Kidney epithelial cell (primary cell): Measurements from ENCODE around the gene OR9Q2. TPM values are rescaled to one million over a fixed set of nuclear protein-coding genes. Genes with fewer than 3 reads are reported as not detected.

Source experiments
- DNase-seq: peaks from one replicate; pipeline ENCODE4 v3.0.0-alpha.2; 2010; ENCODE audit warnings: low read depth
- H3K27me3 ChIP-seq: 2 replicates; pipeline ENCODE4 v1.6.0; 2011; ENCODE audit warnings: low read length; ENCODE audit not compliant: control insufficient read depth, insufficient read depth
- H3K36me3 ChIP-seq: 2 replicates; pipeline ENCODE4 v1.5.1; 2011; ENCODE audit warnings: low read length; ENCODE audit not compliant: control insufficient read depth, insufficient read depth
- H3K4me3 ChIP-seq: 2 replicates; pipeline ENCODE4 v1.5.1; 2011; ENCODE audit warnings: low read depth, mild to moderate bottlenecking, control low read depth, low read length
- total RNA-seq: library from RNA; depleted of rRNA; stranded (reverse); fragments of >200 nt; gene quantifications from 2 replicates; pipeline ENCODE4 v1.2.3, GENCODE V29; 2015
- TF ChIP-seq, protein P1 (sequence below): IDR thresholded peaks from 2 replicates; pipeline ENCODE4 v1.5.1; 2011; ENCODE audit warnings: mild to moderate bottlenecking, moderate library complexity, low read length, control low read depth, inconsistent platforms; ENCODE audit not compliant: insufficient read depth, poor library complexity, severe bottlenecking

Gene OR9Q2, protein sequence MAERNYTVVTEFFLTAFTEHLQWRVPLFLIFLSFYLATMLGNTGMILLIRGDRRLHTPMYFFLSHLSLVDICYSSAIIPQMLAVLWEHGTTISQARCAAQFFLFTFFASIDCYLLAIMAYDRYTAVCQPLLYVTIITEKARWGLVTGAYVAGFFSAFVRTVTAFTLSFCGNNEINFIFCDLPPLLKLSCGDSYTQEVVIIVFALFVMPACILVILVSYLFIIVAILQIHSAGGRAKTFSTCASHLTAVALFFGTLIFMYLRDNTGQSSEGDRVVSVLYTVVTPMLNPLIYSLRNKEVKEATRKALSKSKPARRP
- not detected in 2 replicates for total RNA-seq

DNA sequence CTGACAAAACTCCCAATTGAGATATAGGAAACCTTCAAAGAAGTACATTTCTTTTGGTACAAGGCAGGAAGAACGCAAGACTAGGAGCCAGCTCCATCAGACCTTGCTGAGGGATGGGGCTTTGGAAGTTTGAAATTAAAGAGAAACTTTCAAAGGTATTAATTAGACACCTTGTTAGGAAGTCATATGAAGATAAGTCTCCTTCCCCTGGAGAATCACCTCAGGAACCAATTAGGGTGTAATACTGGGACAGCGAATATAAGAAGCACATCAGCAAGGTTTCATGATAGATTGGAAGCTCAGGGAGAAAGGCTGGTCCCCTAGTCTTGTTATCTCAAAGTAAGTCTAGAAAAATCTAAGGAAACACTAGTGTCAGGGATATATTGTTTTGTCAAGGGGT, at the start of gene OR9Q2:
Gene OR9Q2, plus strand, starts transcription at position 301 of the 400 bp plus-strand sequence. CDS start 1,421 bp downstream, outside the sequence.
- DNase-seq, result no peak
- Histone ChIP-seq H3K4me3 (no peak within 1 kb of the TSS), H3K27me3 (no peaks in the 10 kb centered on the region), H3K36me3 (no peaks in the 10 kb centered on the region)
- TF ChIP-seq, protein P1, sequence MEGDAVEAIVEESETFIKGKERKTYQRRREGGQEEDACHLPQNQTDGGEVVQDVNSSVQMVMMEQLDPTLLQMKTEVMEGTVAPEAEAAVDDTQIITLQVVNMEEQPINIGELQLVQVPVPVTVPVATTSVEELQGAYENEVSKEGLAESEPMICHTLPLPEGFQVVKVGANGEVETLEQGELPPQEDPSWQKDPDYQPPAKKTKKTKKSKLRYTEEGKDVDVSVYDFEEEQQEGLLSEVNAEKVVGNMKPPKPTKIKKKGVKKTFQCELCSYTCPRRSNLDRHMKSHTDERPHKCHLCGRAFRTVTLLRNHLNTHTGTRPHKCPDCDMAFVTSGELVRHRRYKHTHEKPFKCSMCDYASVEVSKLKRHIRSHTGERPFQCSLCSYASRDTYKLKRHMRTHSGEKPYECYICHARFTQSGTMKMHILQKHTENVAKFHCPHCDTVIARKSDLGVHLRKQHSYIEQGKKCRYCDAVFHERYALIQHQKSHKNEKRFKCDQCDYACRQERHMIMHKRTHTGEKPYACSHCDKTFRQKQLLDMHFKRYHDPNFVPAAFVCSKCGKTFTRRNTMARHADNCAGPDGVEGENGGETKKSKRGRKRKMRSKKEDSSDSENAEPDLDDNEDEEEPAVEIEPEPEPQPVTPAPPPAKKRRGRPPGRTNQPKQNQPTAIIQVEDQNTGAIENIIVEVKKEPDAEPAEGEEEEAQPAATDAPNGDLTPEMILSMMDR, result no peak

DNA sequence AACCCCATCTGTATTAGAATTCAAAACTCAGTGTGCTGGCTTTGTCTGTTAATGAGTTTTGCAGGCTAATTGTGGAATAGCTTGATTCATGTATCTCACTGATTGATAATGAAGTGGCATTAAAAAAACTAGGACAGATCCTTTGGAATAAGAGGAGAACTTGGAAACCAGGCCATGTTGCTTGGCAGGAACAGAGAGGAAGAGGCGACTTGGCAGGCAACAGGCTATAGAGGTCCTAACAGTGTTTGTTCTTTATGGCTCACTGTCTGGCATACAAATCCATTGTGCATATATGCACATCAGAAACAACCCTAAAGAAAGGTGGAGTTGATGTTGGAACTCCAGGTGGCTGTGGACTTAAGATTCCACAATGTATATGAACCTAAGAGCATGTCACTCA, 46.1 kb upstream of the OR9Q2 start:
- no peak for DNase-seq
- H3K27me3 ChIP-seq, result no peaks in the 10 kb centered on the region
- H3K36me3 ChIP-seq, result no peaks in the 10 kb centered on the region
- TF ChIP-seq, protein P1, result no peak
- no peak overlapping the region for H3K4me3 ChIP-seq

DNA sequence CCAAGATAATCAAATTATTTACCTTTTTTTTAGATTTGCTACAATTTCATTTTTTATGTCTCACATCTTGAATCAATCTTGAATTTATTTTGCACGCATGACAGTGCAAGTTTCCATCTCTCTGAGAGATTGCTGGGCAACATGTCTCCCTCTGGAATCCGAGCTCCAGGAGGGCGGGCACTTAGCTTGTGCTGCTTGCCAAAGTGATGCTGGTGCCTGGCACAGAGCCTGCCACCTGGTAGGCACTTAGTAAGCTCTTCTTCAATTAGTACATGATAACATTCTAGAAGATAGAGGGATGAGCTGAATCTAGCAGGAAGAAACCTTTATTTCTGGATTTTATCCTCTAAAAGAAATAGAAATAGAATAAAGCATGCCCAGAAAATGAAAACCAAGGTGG, 36.1 kb upstream of the OR9Q2 start:
- no peaks in the 10 kb centered on the region for H3K27me3 ChIP-seq
- H3K4me3 ChIP-seq, result no peak overlapping the region
- DNase-seq, result no peak
- TF ChIP-seq, protein P1, result no peak
- H3K36me3 ChIP-seq, result no peaks in the 10 kb centered on the region

DNA sequence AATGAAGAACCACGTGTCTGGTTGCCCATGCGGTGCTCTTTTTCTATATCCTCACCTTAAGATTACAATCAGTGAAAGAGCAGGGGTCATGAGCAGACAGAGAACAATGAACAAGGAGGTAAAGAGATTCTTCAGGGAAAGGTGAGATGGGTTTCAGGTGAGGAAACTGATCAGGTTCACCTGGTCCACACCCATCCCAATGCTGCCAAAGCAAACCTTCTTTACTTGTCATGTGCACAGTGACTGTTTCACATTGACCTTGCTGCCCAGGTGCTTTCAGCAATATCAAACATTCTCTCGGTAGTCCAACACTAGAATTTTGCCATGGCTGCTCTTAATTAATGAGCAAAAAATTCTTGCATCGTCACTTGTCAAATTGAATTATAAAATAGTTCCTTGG, 24.5 kb upstream of the OR9Q2 start:
- Histone ChIP-seq H3K4me3 (no peak overlapping the region), H3K36me3 (no peaks in the 10 kb centered on the region), H3K27me3 (no peaks in the 10 kb centered on the region)
- no peak for DNase-seq
- TF ChIP-seq, protein P1, result no peak

DNA sequence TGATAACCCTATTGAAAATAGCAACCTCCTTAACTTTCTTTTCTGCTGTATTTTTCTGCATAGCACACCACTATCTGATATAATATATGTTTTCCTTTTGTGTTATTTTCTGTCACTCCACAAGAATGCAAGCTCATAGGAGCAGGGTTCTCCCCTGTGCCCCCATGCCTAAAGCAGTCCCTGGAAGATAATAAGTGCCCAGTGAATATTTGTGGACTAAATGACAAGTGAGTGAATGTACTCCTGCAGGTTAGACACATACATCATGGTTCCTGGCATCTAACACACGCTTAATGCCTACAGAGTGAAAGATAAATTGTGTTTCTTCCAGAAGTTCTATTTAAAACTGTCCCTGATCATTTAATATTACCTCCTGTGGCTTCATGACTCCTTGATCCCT, 23.9 kb upstream of the OR9Q2 start:
- Histone ChIP-seq H3K27me3 (no peaks in the 10 kb centered on the region), H3K4me3 (no peak overlapping the region), H3K36me3 (no peaks in the 10 kb centered on the region)
- TF ChIP-seq, protein P1, result no peak
- no peak for DNase-seq
